BE2C (cell line): ENCODE data around the gene SLC22A14.

Experiments
- DNase-seq: peaks from one replicate; pipeline ENCODE4 v3.0.0-alpha.2; 2020
- H3K27me3 ChIP-seq: fragments of 250-450 bp; sonication (Bioruptor Pico); 2 replicates; pipeline ENCODE4 v1.5.1; 2020; ENCODE audit warnings: mild to moderate bottlenecking
- H3K36me3 ChIP-seq: fragments of 250-450 bp; sonication (Bioruptor Pico); 2 replicates; pipeline ENCODE4 v1.5.1; 2020; ENCODE audit warnings: mild to moderate bottlenecking
- H3K4me1 ChIP-seq: fragments of 250-450 bp; sonication (Bioruptor Pico); 2 replicates; pipeline ENCODE4 v1.5.1; 2020
- H3K4me3 ChIP-seq: 2 replicates; pipeline ENCODE4 v1.5.1; 2011; ENCODE audit warnings: low read depth, low read length
- H3K9me3 ChIP-seq: fragments of 250-450 bp; sonication (Bioruptor Pico); 2 replicates; pipeline ENCODE4 v1.5.1; 2020
- TF ChIP-seq, protein P1 (sequence below): IDR thresholded peaks from 2 replicates; pipeline ENCODE4 v1.5.1; 2012; ENCODE audit warnings: mild to moderate bottlenecking, low read depth, low read length

SLC22A14 gene

DNA sequence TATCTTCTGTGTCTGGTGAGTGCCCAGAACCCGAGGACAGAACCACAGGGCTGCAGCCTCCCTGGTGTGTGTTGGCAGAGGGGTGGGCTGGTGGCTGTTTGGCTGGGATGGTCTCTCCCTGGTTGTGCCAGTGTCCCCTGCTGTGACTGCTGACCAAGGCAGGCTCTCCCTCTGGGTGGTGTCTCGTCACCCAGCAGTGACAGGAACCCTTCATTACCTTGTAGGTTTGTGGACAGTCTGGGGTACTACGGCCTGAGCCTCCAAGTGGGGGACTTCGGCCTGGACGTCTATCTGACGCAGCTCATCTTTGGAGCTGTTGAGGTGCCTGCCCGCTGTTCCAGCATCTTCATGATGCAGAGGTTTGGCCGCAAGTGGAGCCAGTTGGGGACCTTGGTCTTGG, 6.4 kb upstream of the SLC22A14 start:
- Histone ChIP-seq H3K36me3 (no peaks in the 10 kb centered on the region), H3K9me3 (no peaks in the 10 kb centered on the region)

DNA sequence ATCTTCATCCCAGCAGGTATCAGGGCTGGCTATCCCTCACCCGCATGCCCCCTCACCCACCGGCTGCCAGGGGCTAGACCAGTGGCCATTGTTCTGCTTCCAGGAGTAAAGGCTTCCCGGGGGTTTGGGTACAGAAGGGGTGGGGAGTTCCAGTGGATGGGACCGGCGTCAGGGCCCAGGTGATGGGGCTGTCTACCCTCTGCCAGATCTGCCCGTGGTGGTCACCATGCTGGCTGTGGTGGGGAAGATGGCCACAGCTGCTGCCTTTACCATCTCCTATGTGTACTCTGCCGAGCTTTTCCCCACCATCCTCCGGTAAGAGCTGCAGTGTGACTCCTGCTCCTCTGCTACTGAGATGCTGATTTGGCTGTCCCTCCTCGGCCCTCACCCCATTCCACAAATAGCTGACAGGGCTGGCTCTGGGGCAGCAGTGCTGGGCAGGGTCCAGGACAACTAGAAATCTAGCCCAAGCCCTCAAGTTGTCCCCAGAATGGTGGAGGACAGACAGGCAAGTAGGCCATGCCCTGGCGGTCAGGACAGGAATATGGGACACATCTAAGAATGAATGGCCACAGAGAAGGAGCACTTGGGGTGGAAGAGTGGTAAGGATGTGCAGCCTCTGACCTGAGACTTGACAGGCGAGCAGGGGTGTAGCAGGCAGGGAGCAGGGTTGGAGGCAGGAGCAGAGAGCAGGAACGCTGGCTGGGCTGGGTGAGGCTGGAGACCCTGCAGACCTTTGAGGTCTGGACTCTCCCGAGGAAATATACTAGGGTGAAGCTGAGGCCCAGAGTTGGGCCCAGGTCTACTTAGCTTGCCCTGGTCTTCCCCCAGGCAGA, 5.8 kb upstream of the SLC22A14 start:
- DNase-seq, result no peak
- Histone ChIP-seq H3K27me3 (no peaks in the 10 kb centered on the region), H3K9me3 (no peaks in the 10 kb centered on the region), H3K36me3 (no peaks in the 10 kb centered on the region), H3K4me1 (no peaks in the 10 kb centered on the region), H3K4me3 (no peak overlapping the region)
- TF ChIP-seq, protein P1, sequence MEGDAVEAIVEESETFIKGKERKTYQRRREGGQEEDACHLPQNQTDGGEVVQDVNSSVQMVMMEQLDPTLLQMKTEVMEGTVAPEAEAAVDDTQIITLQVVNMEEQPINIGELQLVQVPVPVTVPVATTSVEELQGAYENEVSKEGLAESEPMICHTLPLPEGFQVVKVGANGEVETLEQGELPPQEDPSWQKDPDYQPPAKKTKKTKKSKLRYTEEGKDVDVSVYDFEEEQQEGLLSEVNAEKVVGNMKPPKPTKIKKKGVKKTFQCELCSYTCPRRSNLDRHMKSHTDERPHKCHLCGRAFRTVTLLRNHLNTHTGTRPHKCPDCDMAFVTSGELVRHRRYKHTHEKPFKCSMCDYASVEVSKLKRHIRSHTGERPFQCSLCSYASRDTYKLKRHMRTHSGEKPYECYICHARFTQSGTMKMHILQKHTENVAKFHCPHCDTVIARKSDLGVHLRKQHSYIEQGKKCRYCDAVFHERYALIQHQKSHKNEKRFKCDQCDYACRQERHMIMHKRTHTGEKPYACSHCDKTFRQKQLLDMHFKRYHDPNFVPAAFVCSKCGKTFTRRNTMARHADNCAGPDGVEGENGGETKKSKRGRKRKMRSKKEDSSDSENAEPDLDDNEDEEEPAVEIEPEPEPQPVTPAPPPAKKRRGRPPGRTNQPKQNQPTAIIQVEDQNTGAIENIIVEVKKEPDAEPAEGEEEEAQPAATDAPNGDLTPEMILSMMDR, result no peak

More for the DNA sequence above, 6.4 kb upstream of the SLC22A14 start:
- Histone ChIP-seq H3K4me3 (no peak overlapping the region), H3K27me3 (no peaks in the 10 kb centered on the region), H3K4me1 (no peaks in the 10 kb centered on the region)
- TF ChIP-seq, protein P1, result no peak
- DNase-seq, result no peak

DNA sequence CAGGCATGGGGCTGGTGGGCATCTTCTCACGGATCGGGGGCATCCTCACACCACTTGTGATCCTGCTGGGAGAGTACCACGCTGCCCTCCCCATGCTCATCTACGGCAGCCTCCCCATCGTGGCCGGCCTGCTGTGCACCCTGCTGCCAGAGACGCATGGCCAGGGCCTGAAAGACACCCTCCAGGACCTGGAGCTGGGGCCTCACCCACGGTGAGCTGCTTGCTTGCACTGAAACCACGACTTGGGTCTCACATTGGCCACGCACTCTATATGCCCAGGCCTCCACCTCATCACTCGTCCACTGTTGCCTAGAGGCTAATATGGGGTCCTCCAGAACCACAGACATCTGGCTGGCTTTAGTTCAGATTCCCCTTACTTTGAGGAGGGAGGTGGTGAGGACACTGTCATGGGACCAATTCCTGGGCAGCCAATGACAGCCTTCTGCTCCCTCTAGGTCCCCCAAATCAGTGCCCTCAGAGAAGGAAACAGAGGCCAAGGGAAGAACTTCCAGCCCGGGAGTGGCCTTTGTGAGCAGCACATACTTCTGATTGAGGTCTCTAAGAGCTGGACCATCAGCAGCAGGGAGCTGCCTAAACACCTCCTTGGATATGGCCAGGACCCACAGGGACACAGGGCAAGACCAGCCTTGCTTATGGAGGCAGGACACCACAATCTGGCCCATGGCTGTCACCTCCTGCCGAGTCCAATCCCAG, 5.0 kb upstream of the SLC22A14 start:
- TF ChIP-seq, protein P1, result no peak
- H3K4me3 ChIP-seq, result no peak overlapping the region
- no peak for DNase-seq

DNA sequence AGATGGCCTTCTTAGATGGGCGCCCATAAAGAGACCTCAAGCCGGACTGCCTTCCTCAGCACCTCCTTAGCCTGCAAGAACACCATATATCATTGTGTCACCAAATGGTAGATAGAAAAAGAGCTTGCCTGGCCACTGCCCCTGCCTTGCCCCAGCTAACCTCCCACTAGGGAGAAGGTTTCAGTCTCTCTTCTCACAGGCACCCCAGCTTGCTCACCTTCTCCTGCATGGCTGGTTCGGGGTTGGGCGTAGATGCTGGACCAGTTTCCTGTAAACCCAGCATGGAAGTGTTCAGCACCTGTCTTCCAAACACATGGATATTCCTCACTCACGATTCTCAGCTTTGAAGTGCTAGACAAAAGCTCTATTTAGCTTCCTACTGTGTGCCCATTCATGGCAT, 3.3 kb upstream of the SLC22A14 start:
- Histone ChIP-seq H3K27me3 (no peaks in the 10 kb centered on the region), H3K4me3 (no peak overlapping the region), H3K36me3 (no peaks in the 10 kb centered on the region), H3K4me1 (no peaks in the 10 kb centered on the region), H3K9me3 (no peaks in the 10 kb centered on the region)
- DNase-seq, result no peak
- TF ChIP-seq, protein P1, result no peak

More for the DNA sequence above, 5.0 kb upstream of the SLC22A14 start:
- Histone ChIP-seq H3K9me3 (no peaks in the 10 kb centered on the region), H3K4me1 (no peaks in the 10 kb centered on the region), H3K36me3 (no peaks in the 10 kb centered on the region), H3K27me3 (no peaks in the 10 kb centered on the region)

DNA sequence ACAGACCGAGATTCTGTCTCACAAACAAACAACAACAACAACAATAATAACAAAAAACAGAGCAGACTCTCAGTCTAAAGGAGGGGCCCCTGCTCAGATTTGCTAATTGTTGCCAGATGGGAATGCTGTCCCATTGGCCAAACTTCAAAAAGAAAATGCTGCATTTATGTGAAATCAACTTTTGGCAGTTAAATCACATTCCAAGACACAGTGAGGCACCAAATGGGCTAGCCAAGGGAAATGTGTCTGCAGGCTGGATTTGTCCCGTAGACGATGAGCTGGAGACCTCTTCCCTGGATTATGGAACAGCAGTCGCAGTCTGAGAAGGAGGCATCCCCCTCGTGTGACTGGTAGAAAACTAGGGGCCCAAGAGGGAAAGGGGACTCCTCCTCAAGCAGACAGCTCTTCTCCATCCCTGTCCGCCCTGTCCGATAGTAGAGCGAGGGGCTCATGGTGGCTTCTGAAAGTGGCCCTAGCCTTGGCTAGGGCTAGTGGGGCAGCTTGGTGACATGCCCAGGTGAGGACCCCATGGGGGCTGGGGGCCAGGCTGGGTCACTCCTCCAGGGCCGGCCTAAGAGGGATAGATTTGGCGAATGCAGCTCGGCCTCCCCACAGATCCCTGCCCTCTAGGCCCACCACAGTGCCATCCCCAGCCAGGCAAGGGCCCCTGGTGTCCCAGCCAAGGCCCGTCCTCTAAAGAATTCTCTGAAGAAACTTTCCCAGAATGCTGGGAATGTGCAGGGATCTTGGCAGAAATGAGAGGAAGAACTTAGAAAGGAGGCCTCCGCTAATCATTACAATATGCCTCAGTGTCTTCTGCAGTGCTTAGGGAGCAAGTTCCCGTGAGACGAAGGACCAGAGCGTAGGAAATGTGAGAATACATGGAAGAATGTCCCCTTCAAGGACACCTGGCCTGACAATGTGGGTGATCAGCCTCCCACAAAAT, 2.0 kb downstream of the SLC22A14 start:
- DNase-seq, result no peak
- Histone ChIP-seq H3K4me1 (no peaks in the 10 kb centered on the region), H3K4me3 (no peak overlapping the region), H3K36me3 (no peaks in the 10 kb centered on the region), H3K9me3 (no peaks in the 10 kb centered on the region), H3K27me3 (no peaks in the 10 kb centered on the region)
- TF ChIP-seq, protein P1, result no peak
